Adrenal gland (tissue), 12 donors: Measurements from ENCODE around the gene C3orf22. TPM values are rescaled to one million over a fixed set of nuclear protein-coding genes. Genes with fewer than 3 reads are reported as not detected.
"Not testable (repeated sequence)": the region's sequence is repeated elsewhere in the genome, so short reads cannot be mapped to it uniquely, and the experiment has no call there.

ENCODE experiments used
- DNase-seq, 7 donors: peaks; one replicate each; pipeline ENCODE4 v3.0.0-alpha.2; 2019 to 2020
- H3K27ac ChIP-seq, 5 donors: fragments of 200-600 bp; sonication (generic) in 4 of 5; 1 replicate in 3 of 5; 2 replicates in 2 of 5; pipeline versions ENCODE4 v1.5.1 to v1.8.0; 2016 to 2020; ENCODE audit warnings: mild to moderate bottlenecking in 1 of 5
- H3K27me3 ChIP-seq: fragments of 200-600 bp; 2 replicates; pipeline ENCODE4 v1.8.0; 2021
- H3K36me3 ChIP-seq, 2 donors: fragments of 200-600 bp; replicated peaks in 1 of 2; 1 replicate in 1 of 2; 2 replicates in 1 of 2; pipeline versions ENCODE4 v1.5.1 to v1.8.0; 2018 to 2022
- H3K4me1 ChIP-seq, 2 donors: fragments of 200-600 bp; replicated peaks in 1 of 2; 1 replicate in 1 of 2; 2 replicates in 1 of 2; pipeline versions ENCODE4 v1.5.1 to v1.8.0; 2018 to 2021
- H3K4me3 ChIP-seq, 4 donors: fragments of 200-600 bp; sonication (generic) in 3 of 4; one replicate each; pipeline ENCODE4 v1.5.1; 2016 to 2018
- H3K9me3 ChIP-seq, 3 donors: fragments of 200-600 bp; sonication (generic) in 1 of 3; replicated peaks in 1 of 3; 1 replicate in 2 of 3; 2 replicates in 1 of 3; pipeline versions ENCODE4 v1.5.1 to v1.8.0; 2016 to 2021
- POLR2A ChIP-seq, 2 donors: fragments of 450-650 bp; IDR thresholded peaks; one replicate each; pipeline ENCODE4 v1.6.1; 2017; ENCODE audit warnings: antibody characterized with exemption in 2 of 2, mild to moderate bottlenecking in 2 of 2, moderate library complexity in 1 of 2
- WGBS, 4 donors: extraction: QIAGEN DNeasy Blood & Tissue Kit in 2 of 4; methylation state at CpG; one replicate each; pipeline versions ENCODE4 v1.1.5 to v1.1.7; 2013 to 2017; 5-methylcytosine and 5-hydroxymethylcytosine counted together
- intact Hi-C, 2 donors: fragments of 100-400 bp; cut with DNase I; formaldehyde crosslinking; loops; one replicate each; pipeline versions ENCODE4 v1.14.1 to v1.15.0; 2022 to 2023
- polyA plus RNA-seq, 3 donors: library from polyadenylated mRNA; stranded (reverse); fragments of 200-250 nt in 2 of 3; fragments of 350-450 nt in 1 of 3; fragmentation: Illumina TruSeq in 1 of 3; extraction: RNeasy Lipid Tissue Mini Kit (QIAGEN cat#74804) in 1 of 3; gene quantifications; one replicate each; pipeline ENCODE4 v1.2.3, GENCODE V29; 2013 to 2014
- total RNA-seq, 9 donors: library from RNA; depleted of rRNA in 4 of 9; stranded (reverse); fragments of >200 nt in 4 of 9; fragments of 120-200 nt in 1 of 9; fragmentation: NEBNext Ultra II Directional in 1 of 9; extraction: Animal tissue kit (Norgen Biotek cat#: 25700) in 1 of 9; gene quantifications; one replicate each; pipeline versions ENCODE4 v1.1.0 to v1.2.4, GENCODE V29; 2013 to 2023
- TF ChIP-seq, protein P1 (sequence below), 6 experiments: fragments of 450-650 bp in 4 of 6; fragments of 200-600 bp in 2 of 6; sonication (generic) in 1 of 6; IDR thresholded peaks; 1 replicate in 5 of 6; 2 replicates in 1 of 6; pipeline versions ENCODE4 v1.5.1 to v1.8.0; 2016 to 2021; ENCODE audit warnings: antibody characterized with exemption in 6 of 6, mild to moderate bottlenecking in 2 of 6, moderate library complexity in 1 of 6
- donor health status: healthy with polysubstance abuse.
- donor health status: Bipolar disorder and iron deficiency.
- donor health status: DM: yes; HTN: yes; CAD: no.
- donor health status: DM: no; HTN: no; CAD: no.
- donor health status: DM: no; HTN: no; CAD: no.
- donor health status: DM: yes; HTN: yes; CAD: no.

C3orf22 gene
- total and polyA plus RNA-seq, 12 donors, result not detected

DNA sequence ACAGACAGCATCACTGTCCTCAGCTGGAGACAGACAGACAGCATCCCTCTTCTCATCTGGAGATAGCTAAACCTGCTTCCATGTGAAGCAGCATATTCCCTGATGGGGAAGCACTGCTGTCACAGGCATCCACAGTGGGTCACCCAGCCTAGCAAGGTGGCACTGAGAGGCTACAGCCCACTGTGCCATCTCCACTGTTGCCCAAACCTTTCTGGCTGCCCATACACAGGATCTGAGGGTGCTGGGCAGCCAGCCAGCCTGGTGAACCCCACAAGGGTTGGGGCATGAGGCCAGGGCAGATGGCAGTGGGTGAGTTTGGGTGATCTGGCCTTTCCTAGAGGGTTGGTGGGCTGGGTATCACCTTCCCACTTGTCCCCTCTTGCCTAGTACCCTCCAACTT is 23.1 kb downstream of the C3orf22 start:
- intact Hi-C loops, result no loop called here
- TF ChIP-seq POLR2A (IDR thresholded peaks at IDR 0.05), result no peak
- TF ChIP-seq, protein P1, sequence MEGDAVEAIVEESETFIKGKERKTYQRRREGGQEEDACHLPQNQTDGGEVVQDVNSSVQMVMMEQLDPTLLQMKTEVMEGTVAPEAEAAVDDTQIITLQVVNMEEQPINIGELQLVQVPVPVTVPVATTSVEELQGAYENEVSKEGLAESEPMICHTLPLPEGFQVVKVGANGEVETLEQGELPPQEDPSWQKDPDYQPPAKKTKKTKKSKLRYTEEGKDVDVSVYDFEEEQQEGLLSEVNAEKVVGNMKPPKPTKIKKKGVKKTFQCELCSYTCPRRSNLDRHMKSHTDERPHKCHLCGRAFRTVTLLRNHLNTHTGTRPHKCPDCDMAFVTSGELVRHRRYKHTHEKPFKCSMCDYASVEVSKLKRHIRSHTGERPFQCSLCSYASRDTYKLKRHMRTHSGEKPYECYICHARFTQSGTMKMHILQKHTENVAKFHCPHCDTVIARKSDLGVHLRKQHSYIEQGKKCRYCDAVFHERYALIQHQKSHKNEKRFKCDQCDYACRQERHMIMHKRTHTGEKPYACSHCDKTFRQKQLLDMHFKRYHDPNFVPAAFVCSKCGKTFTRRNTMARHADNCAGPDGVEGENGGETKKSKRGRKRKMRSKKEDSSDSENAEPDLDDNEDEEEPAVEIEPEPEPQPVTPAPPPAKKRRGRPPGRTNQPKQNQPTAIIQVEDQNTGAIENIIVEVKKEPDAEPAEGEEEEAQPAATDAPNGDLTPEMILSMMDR (IDR thresholded peaks at IDR 0.05), result no peak
- Histone ChIP-seq H3K27ac (no peak overlapping the region), H3K4me3 (no peak overlapping the region), H3K36me3 (no peaks in the 10 kb centered on the region), H3K9me3 (no peaks in the 10 kb centered on the region), H3K4me1 (no peaks in the 10 kb centered on the region), H3K27me3 (no peaks in the 10 kb centered on the region)
- peak in 1 of 7 donors; percentile 2 for DNase-seq

DNA sequence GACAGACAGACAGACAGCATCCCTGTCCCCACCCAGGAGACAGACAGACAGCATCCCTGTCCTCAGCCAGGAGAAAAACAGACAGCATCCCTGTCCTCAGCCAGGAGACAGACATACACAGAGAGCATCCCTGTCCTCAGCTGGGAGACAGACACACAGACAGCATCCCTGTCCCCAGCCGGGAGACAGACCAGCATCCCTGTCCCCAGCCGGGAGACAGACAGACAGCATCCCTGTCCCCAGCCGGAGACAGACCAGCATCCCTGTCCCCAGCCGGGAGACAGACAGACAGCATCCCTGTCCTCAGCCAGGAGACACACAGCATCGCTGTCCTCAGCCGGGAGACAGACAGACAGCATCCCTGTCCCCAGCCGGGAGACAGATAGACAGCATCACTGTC is 24.0 kb downstream of the C3orf22 start:
- H3K27me3 ChIP-seq, DNase-seq, H3K9me3 ChIP-seq, intact Hi-C loops, H3K36me3 ChIP-seq, H3K27ac ChIP-seq, H3K4me3 ChIP-seq, H3K4me1 ChIP-seq: not testable (repeated sequence)
- WGBS, 4 donors, result 70 to 79% (median 78%) methylated on average over 7 of the region's 7 CpGs; no CpG with 5 or more reads in 1 of the 4 donors

DNA sequence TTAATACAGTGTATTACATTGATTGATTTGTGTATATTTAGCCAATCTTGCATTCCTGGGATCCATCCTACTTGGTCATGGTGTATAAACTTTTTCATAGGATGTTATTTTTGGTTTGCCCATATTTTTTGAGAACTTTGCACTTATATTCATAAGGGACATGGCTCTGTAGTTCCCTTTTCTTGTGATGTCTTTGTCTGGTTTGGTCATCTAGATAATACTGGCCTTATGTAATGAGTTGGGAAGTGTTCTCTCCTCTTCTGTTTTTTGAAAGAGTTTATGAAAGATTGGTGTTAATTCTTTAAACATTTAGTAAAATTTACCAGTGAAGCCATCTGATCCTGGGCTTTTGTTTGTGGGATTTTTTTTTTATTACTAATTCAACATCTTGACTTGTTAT is 25.2 kb downstream of the C3orf22 start:
- no peaks in the 10 kb centered on the region for H3K36me3 ChIP-seq
- no peak for TF ChIP-seq POLR2A (IDR thresholded peaks at IDR 0.05)
- TF ChIP-seq, protein P1 (IDR thresholded peaks at IDR 0.05), result no peak
- H3K9me3 ChIP-seq, result no peaks in the 10 kb centered on the region
- H3K4me3 ChIP-seq, result no peak overlapping the region
- no peaks in the 10 kb centered on the region for H3K27me3 ChIP-seq
- intact Hi-C loops, result no loop called here
- no peak overlapping the region for H3K27ac ChIP-seq
- no peak for DNase-seq
- H3K4me1 ChIP-seq, result peaks cover 10% of the 10 kb centered on the region in 2 donors

DNA sequence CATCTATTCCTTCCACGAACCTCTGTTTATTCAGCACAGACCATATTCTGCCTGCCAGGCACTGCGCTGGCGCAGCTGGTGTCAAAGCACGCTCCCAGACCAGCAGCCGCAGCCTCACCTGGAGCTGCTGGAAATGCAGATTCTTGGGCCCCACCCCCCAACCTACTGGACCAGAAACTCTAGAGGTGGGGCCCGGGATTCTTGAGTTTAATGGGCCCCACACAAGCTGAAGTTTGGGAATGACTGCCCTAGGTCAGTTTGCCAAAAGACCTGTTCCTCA is 27.7 kb downstream of the C3orf22 start:
- Histone ChIP-seq H3K36me3 (no peaks in the 10 kb centered on the region), H3K27ac (peak overlapping the region in 1 of 5 donors; percentile 69), H3K9me3 (no peaks in the 10 kb centered on the region), H3K27me3 (no peaks in the 10 kb centered on the region), H3K4me3 (no peak overlapping the region), H3K4me1 (peaks cover 10 to 12% of the 10 kb centered on the region in 2 donors)
- DNase-seq, result no peak
- TF ChIP-seq POLR2A (IDR thresholded peaks at IDR 0.05), result no peak
- TF ChIP-seq, protein P1 (IDR thresholded peaks at IDR 0.05), result no peak
- intact Hi-C loops, result no loop called here
- 87 to 93% (median 89%) methylated on average over 4 to 6 of the region's 6 CpGs for whole genome bisulfite sequencing, 4 donors

DNA sequence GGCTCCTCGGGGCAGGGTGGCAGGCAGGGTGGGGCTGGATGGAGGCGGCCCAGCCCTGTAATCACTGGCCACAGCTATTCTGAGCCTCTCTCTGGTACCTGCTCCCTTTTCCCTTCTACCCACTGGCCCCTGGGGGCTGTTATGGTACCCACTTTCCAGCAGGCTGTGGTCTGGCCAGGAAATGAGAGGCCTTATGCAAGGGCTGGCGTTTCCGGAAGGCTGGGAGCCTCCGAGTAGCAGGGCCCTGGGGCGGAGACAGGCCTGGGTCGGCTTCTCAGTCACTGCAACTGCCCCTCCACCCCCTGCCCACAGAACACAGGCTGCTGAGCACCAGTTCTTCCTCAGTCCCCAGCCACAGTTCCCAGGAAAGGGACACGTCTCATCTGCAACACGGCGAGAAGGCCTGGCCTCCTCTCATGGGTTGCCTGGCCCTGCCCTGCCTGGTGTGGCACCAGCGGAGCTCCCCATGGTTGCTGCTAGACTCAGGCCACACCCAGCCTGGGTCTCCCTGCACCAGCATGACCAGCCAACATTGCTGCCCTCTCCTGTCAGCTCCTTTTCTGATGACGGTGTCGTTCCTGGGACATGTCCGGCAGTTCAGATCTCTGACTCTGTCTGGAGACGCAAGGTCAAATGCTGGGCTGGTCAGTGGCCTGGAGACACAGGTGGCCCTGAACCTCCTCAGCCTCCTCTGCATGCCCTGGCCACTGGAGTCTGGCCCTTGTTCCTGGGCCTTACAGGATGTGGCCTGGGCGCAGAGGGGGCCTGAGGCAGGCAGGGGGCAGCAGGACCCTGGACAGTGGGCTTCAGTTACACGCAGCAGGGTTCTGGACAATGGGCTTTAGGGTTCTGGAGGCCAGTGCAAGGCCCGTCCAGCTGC is 28.3 kb downstream of the C3orf22 start:
- DNase-seq, result peak in 5 of 7 donors; percentile 37 to 64 (median 43)
- WGBS, 4 donors, result 71 to 86% (median 74%) methylated on average over 8 to 18 of the region's 18 CpGs
- intact Hi-C loops, result no loop called here
- H3K27me3 ChIP-seq, result no peaks in the 10 kb centered on the region
- H3K4me3 ChIP-seq, result no peak overlapping the region
- H3K4me1 ChIP-seq, result peaks cover 10 to 12% of the 10 kb centered on the region in 2 donors
- no peak for TF ChIP-seq POLR2A (IDR thresholded peaks at IDR 0.05)
- TF ChIP-seq, protein P1 (IDR thresholded peaks at IDR 0.05), result no peak
- H3K36me3 ChIP-seq, result no peaks in the 10 kb centered on the region
- H3K9me3 ChIP-seq, result no peaks in the 10 kb centered on the region
- peak overlapping the region in 1 of 5 donors; percentile 69 for H3K27ac ChIP-seq
